Heart left ventricle (tissue), 13 donors: Measurements from ENCODE around the gene SYNCRIP.

Source experiments
- CTCF ChIP-seq, 12 donors: fragments of 200-600 bp; sonication (generic) in 4 of 12; IDR thresholded peaks; one replicate each; pipeline versions ENCODE4 v1.5.0 to v1.8.0; 2018 to 2022; ENCODE audit warnings: antibody characterized with exemption in 12 of 12, mild to moderate bottlenecking in 5 of 12
- POLR2A ChIP-seq, 2 donors: fragments of 450-650 bp; IDR thresholded peaks; one replicate each; pipeline ENCODE4 v1.6.1; 2017; ENCODE audit warnings: antibody characterized with exemption in 2 of 2, mild to moderate bottlenecking in 2 of 2, moderate library complexity in 2 of 2
- donor health status: ischemic (EF 13 %, LVEDD 7.1; RV severe dilation, severe dysfunction).
- donor health status: DM: no; HTN: yes; CAD: no.
- donor health status: DM: no; HTN: no; CAD: no.
- donor health status: ischemic (EF 25% LVEDD 6.9; RV normal size, moderate dysfunction).
- donor health status: ischemic (EF 25% LVEDD 5.7; RV mildly dilated, moderate dysfunction).
- donor health status: ischemic (EF 35%, LVEDD 5.7; RV mildly dilated, moderate dysfunction).
- donor health status: nonischemic (EF 11% LVEDD 7.7; RV severe dilation, severe dysfunction).
- donor health status: DM: yes; HTN: yes; CAD: no.
- donor health status: PGD.
- donor health status: ischemic (EF 29% LVEDD 5.4; RV normal size, mild dysfunction).
- donor health status: nonischemic (EF 23%, LVEDD 6.1; RV moderate dilation, normal function).

- TF ChIP-seq CTCF (IDR thresholded peaks at IDR 0.05) (no peak), POLR2A (IDR thresholded peaks at IDR 0.05) (no peak)
These were observed 33.5 kb upstream of the SYNCRIP start for GRCh38 chr6:85676086-85676729.
